Measurements from ENCODE around the gene SLC27A4. TPM values are rescaled to one million over a fixed set of nuclear protein-coding genes. Genes with fewer than 3 reads are reported as not detected.

SLC27A4 gene
- polyA plus RNA-seq (ENCODE audit: insufficient read length in 4 of 4), result 10 to 100 TPM; 17.3 to 24.0 (median 18.2) TPM

DNA sequence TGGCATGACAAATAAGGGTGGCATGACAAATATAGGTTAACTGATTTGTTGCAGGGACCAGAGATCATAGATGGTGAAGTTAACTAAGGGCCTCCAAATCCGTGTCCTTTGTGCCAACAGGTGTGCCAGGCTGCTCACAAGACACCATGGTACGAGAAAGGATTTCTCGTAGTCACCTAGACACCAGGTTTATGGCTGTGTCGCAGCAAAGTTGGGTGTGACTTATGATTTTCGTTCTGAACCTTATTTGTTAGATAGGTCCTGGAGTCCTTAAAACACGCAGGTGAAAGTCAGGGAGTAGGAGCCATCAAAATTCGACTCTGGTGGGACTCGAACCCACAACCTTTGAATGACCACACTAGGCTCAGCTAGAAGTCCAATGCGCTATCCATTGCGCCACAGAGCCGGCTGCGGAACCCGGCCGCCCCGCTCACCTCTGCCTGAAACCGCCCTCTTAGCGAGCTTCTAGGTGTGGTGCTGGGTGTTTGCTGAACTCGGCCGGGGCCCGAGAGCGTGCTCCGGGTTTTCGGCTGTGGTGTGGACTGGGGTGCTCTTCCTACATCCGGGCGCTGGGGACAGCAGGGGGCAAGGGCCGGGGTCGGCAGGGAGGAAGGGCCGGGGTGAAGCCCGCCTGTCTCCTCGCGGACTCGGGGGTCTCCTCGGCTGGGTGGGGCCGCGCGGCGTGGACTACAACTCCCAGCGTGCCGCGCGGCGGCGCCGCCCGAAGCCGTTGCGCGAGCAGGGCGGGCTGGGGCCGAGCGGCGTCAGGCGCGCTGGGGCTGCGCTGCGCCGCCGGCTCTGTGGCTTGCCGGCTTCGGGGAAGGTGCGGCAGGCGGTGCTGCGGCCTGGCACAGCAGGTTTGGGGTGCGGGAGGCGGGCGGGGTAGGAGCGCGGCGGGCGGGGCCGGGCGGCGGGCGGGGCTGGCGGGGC is at the start of gene SLC27A4:
Gene SLC27A4, plus strand, starts transcription at position 767 of the 930 bp plus-strand sequence. CDS start 2,606 bp downstream, outside the sequence.
- peak in 2 of 4 donors; percentile 51 to 57 for DNase-seq (ENCODE audit: low read depth in 4 of 4, low spot score in 3 of 4)

GRCh38 chr9:128292009-128292408 is 48.3 kb upstream of the SLC27A4 start:
- no peak for DNase-seq (ENCODE audit: low read depth in 4 of 4, low spot score in 3 of 4)

DNA sequence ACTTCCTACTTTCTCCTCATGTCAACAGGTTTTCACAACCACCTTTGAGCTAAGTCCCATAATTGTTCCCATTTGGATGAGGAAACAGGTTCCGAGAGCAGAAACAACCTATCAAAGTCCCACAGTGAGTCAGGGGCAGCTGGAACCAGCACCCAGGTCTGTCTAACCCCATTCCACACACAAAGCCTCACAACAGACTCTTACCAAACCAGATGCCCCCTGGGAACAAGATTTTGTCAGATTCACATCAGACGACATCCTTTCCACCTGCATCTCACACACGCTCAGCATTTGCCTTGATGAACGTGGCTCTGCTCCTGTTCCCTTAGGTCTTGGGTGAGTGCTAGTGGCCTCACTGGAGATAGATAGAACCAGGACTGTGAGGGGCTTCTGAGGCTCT is 47.2 kb upstream of the SLC27A4 start:
- DNase-seq (ENCODE audit: low read depth in 4 of 4, low spot score in 3 of 4), result no peak

DNA sequence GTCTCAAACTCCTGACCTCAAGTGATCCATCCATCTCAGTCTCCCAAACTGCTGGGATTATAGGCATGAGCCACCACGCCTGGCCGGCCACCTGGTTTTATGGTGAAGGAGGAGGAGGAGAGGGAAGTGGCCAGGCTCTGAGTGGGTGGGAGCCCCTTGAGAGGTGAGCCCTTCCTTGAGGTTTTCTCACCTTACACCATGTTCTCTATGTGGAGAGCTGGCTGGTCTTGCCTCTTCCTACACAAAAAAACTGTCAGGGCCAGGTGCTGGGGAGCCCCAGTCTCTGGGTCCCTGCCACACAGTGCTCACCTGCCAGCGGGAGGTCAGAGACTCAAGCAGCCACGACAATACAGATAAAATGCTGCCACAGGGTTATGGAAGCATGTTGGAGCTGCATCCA is 46.2 kb upstream of the SLC27A4 start:
- no peak for DNase-seq (ENCODE audit: low read depth in 4 of 4, low spot score in 3 of 4)

DNA sequence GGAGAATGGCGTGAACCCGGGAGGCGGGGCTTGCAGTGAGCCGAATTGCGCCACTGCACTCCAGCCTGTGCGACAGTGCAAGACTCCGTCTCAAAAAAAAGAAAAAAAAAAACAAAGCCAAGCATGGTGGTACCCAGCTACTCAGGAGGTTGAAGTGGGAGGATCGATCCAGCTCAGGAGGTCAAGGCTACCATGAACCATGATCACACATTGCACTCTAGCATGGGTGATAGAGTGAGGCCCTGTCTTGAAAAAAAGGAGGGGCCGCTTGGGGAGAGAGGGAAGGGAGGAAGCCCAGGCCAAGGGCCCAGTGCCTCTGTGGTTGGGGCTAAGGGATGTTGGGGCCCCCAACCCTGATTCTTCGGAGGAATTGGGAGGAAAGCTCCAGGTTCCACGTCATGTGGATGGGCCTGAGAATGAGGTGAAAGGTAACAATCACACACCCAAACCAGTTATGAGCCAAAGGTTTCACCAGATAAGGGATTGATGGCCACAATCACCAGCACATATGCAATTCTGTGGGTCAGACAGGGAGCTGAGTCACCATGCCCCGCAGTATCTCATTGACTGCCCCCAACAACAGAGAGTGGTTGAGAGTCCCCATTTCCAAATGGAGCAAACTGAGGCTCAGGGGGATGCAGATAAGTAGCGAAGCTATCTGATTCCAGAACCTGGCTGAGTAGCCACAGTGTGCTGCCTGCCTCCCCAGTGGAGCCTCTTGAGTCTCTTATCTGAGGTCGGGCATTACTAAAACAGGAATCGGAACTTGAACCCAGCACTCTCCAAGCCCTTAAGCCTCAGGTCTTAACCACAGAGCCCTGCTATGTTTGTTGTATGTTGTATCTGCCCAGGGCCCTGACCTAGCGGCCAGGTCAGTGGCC is 43.7 kb upstream of the SLC27A4 start:
- DNase-seq (ENCODE audit: low read depth in 4 of 4, low spot score in 3 of 4), result no peak

DNA sequence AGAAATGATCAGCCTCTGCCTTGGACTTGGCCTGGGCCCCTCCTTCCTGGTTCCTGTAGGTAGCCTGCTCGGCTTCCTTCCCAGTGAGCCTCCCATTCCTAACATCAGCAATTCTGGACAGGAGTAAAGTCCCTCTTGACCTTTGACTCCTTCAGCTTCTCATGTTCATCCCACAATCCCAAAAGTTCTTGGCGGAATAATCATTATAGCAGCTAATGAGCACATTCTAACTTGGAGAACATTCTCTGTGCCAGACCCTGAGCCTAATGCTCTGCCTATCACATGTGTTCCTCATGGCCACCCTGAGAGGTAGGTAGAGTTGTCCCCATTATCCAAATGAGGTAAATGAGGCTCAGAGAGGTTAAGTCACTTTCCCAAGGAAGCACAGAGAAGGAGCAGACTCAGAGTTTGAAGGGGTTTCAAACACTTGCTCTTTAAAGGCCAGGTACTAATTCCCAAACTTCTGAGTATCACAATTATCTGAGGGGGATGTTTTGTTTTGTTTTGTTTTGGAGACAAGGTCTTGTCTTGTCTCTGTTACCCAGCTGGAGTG is 43.0 kb upstream of the SLC27A4 start:
- no peak for DNase-seq (ENCODE audit: low read depth in 4 of 4, low spot score in 3 of 4)

GRCh38 chr9:128298535-128299482 is 41.5 kb upstream of the SLC27A4 start:
- DNase-seq (ENCODE audit: low read depth in 4 of 4, low spot score in 3 of 4), result no peak

GRCh38 chr9:128304136-128304970 is 36.0 kb upstream of the SLC27A4 start:
- DNase-seq (ENCODE audit: low read depth in 4 of 4, low spot score in 3 of 4), result no peak

GRCh38 chr9:128304971-128305288 is 35.4 kb upstream of the SLC27A4 start:
- no peak for DNase-seq (ENCODE audit: low read depth in 4 of 4, low spot score in 3 of 4)

DNA sequence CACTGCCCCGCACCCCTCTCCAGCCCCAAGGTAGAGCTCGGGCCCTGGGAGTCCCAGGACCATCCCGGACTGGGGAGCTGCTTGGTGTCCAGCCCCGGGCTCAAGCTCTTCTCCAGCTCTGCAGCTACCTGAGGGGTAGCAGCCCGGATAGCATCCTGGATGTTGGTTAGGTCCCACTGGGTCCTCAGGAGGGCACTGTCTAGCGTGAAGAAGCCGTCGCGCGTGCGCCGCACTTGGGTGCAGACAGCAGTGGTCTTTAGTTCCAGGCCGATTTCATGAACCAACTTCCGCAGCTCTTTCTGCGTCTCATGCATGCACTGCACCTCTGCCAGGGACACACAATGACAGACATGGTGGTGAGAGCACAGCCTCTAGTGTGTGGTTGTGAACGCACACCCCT is 30.8 kb upstream of the SLC27A4 start:
- DNase-seq (ENCODE audit: low read depth in 4 of 4, low spot score in 3 of 4), result no peak

DNA sequence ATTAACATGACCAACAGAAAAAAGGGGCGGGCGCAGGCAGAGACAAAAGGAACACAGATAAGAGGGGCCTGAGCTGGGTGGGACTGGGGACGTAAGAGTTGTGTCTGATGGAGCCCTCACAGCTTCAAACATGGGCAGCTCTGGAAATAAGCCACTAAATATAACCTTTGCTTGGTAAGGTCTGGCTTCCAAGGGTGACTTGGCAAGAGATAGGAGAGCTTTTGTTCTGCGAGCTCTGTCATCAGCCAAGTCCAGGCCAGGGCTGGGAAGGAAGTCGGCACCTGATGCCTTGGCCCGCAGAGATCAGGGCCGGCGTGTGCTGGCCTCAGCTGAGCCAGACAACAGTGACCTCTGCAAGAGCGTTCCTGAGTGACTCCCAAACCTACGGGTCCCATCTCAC is 29.9 kb upstream of the SLC27A4 start:
- DNase-seq (ENCODE audit: low read depth in 4 of 4, low spot score in 3 of 4), result no peak

DNA sequence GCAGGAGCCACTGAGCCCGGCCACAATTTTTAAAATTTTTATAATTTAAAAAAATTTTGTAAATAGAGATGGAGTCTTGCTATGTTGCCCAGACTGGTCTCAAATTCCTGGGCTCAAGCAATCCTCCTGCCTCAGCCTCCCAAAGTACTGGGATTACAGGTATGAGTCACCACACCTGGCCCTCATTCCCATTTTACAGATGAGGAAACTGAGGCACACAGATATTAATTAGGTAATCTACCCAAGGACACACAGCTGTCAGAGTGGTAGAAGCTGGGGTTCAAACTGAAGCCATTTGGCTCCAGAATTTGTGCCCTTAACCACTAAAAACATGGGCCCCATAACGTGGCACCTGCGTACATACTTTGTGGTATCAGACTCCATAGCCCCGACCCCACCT is 25.6 kb upstream of the SLC27A4 start:
- no peak for DNase-seq (ENCODE audit: low read depth in 4 of 4, low spot score in 3 of 4)

DNA sequence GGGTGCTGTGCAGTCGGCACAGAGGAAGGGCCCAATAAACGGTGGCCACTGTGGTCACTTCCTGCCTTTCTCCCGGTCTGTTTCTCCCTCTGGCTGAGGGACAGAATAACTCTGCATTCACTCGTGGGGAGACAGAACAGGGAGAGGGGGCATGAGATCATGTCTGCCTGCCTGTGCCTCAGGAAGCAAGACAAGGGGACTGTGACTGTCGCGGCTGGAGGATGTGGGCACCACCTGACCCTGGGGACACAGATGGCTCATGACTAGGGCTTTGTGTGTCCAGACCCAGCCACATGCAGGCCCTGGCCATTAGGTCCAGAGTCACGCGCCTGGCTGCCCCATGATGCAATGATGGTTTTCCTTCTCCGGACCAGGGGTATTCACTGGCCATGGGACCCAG is 23.9 kb upstream of the SLC27A4 start:
- DNase-seq (ENCODE audit: low read depth in 4 of 4, low spot score in 3 of 4), result no peak

- no peak for DNase-seq (ENCODE audit: low read depth in 4 of 4, low spot score in 3 of 4)
Observed at GRCh38 chr9:128317629-128318028, 22.7 kb upstream of the SLC27A4 start.

- no peak for DNase-seq (ENCODE audit: low read depth in 4 of 4, low spot score in 3 of 4)
Observed at GRCh38 chr9:128321343-128321742, 19.0 kb upstream of the SLC27A4 start.

- no peak for DNase-seq (ENCODE audit: low read depth in 4 of 4, low spot score in 3 of 4)
Observed at GRCh38 chr9:128321879-128322403, 18.4 kb upstream of the SLC27A4 start.

DNA sequence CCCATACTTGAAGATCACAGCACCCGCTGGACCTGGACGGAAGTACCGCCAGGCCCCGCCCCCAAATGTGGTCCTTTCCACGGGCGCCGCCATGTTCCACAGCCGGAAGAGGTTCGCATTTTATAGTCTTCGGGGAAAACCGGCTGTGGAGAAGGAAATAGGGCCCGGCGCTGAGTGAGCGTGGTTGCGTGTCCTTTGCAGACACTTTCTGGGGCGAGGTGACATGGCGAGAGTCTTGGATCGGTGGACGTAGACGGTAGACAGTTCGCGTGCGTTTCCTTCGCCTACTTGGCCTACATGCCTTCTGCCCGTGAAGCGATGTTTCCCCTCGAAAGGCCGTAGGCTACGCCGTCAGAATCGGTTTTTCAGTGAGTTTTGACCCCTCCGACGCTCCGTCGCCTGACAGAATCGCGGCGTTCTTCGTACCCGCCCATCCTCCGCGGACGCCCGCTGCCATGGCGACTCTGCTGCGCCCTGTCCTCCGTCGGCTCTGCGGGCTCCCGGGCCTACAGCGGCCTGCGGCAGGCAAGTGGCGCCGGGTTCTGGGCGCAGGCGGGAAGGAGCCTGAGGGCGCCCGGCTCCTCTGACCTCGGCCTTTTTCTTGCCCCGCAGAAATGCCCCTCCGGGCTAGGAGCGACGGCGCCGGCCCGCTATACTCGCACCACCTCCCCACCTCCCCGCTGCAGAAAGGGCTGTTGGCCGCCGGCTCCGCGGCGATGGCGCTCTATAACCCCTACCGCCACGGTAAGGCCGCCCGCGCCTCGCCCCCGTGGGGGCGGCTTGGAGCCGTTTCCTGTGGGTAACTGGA is 17.7 kb upstream of the SLC27A4 start, which contains the start of the genes COQ4 and TRUB2:
Gene COQ4, plus strand, starts transcription at position 436 of the 808 bp plus-strand sequence. Its CDS starts 20 bp downstream, at position 456.
Gene TRUB2, minus strand, starts transcription at position 44 of the 808 bp plus-strand sequence. Its CDS starts 39 bp downstream, at position 5.
- DNase-seq (ENCODE audit: low read depth in 4 of 4, low spot score in 3 of 4), result peak; percentile 91 to 95 (median 92)

GRCh38 chr9:128323212-128323730 is 17.1 kb upstream of the SLC27A4 start:
- no peak for DNase-seq (ENCODE audit: low read depth in 4 of 4, low spot score in 3 of 4)
